HL-60/S4 (cell line): ENCODE data around the gene ADGRG6.

ENCODE experiments used
- in situ Hi-C: fragments of 300-500 bp; cut with MboI; formaldehyde crosslinking; loops from 2 replicates; pipeline ENCODE4 v1.14.3; 2022; ENCODE audit warnings: low sequenced_read_pairs

The ADGRG6 gene

DNA sequence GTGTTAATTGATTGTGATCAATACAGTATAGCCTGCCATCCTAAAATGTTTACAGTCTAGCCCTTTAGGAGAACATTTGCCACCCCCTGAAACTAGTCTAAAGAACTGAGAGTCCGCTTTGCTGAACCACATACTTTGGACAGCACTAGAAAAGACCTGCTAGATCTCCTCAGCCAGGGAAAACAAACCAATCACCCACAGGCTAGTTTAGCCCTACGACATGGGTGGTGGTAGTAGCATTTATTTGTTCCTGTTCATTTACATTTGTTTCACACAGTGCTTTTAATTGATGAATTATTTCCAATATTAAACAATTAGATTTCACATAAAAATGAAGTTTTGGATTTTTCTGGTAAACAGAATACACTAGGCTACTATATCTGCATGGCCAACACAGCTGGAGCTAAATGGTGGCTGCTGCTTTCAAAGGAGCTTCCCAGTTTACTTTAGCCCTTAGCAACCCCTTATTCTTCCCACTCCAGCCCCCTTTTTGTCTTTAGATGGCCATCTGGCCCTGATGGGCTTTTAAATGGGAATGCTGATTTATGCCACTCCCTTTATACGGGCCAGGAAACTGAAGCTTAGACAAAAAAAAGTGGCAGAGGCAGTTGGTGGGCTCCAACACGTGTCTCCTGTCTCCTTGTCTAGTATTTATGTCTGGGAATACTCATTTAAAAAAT, 72.4 kb downstream of the ADGRG6 start:
- in situ Hi-C loops = no loop called here

DNA sequence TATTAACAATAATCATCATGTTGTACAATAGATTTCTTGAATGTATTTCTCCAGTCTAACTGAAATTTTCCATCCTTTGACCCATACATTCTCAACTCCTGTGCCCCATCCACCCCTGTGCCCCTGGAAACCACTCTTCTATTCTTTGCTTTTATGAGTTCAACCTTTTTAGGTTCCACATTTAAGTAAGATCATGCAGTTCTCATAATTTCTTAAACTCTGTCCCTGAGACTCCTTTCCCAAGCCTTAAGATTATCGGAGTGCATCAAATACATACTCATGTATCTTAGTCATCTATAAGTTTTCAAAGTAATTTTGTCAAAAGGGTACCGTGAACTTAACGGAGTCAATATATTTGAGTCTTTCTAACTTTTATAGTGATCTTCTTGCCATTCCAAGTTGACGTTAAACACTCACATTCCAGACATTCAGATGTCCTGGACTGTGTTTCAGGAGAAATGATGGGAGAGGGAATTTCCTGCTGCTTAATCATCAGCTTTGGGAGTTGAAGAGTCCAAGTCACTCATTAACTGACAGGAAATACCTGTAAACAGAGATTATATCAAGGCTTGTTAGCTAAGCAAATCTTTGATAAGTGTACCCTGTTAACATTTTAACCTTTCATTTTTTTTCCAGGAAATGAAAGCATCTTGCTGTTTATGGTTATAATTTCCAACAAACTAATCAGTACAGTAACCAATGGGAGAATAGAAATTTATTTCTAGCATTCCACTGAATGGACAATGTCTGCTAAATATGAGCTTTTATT, 73.3 kb downstream of the ADGRG6 start:
- in situ Hi-C loops = no loop called here

DNA sequence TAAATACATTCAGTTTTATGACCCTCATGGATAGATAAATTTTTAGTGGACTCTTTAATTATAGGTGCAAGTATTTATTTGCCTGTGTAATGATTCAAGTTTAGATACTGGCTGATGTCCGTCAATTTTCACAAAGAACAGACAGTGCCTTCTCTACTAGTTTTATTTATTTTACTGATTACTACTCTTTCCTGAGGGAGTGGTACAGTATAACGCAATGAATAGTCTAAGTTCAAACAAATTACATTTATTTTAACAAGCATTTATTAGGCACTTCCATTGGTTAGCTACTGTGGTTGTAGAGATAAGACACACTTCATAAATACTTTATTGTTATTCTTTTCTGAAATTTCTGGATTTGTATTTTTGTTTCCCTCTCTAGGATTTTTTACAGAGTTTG, 74.3 kb downstream of the ADGRG6 start:
- in situ Hi-C loops = no loop called here

DNA sequence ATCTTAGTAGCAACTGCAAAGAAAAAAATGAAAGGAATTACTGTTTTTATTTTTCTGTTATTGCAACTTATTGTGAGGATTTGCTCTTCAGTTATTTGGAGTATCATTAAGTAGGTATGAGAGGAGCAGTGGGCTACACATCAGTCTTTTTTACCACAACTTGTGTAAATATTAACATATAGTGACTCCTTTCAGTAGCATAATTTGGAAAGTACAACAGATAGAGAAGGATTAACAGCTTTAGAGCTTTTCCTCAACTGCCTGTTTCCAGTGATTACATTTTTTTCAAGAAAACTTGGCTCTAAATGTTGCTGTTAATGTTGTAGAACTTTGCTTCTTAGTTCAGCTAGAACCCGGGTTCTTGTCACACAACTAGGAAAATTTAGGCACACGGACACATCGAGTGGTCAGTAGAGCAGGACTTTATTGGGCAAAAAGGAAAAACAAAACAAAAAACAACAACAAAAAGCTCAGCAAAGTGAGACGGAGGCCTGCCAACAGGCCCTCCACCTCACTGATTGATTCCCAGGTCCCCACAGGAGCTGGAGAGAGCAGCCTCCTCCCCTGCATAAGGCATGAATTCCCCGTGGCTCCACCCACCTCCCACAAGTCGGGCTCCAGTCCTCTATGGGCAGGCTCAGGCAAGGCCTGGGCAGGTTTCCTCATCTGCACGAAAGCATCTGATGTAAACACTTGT, 75.1 kb downstream of the ADGRG6 start:
- in situ Hi-C loops = no loop called here

DNA sequence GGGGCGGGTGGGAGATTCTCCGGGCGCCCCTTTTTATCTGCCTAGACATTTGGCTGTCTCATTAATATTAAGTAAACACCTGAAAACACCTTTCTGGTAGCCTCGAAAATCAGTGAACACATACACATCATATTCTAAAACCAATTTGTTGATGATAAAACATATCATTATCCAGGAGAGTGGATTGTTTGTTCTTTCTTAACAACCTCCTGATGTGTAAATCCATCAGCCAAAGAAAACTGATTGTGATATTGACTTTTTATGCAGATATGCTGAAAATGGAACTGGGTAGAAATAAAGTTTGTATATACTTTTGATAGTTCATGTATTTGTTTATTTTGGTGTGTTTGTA, 75.7 kb downstream of the ADGRG6 start:
- in situ Hi-C loops = no loop called here

DNA sequence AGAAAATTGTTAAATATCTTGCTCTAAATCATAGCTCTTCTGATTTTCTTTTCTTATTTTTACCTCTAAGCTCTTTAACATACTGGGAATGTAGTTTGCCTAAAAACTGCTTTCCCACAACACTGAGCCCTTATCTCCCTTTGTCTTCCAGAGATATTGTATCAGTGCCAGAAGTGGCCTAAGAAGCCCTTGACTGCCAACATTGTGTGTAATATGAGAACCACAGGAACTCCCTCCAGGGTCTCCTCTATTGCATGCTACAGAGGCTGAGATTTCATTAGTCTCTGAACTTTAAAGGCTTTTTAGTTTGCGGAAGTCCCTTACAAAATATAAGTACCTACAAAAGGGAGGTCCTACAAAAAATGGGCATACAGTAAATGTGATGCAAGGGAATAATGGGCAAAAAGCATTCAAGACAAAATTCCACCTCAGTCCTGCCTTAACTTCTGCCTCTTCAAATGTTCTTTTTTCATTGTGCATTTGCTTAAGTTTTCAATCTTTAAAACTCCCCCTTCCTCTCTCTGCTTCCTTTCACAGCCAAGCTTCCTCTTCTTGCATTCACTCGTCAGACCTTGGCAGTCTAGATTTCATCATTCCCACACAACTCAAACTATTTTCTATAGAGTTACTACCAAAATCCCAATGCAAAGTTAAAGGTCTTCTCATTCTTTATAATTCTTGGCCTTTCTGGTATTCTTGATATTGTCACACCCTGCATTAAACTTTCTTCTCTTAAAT, 76.5 kb downstream of the ADGRG6 start:
- in situ Hi-C loops = no loop called here

DNA sequence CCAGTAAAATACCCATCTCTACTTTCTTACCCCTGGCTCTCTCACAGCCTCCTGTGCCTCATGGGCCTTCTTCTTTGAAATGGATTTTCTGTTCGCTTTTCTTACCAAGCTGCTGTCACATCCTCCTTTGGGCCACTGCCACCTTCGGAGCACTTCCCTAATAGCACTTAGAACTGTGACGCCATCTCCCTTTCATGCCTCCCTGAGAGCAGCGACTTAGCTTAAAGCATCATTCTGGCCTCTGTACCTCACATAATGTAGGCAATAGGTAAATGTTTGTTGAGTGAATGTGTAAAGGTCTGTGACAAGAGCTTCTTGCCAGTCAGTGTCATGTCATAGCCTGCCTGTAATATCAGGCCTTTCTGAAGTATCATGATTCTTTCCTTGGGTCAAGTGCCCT, 78.8 kb downstream of the ADGRG6 start:
- in situ Hi-C loops = no loop called here

DNA sequence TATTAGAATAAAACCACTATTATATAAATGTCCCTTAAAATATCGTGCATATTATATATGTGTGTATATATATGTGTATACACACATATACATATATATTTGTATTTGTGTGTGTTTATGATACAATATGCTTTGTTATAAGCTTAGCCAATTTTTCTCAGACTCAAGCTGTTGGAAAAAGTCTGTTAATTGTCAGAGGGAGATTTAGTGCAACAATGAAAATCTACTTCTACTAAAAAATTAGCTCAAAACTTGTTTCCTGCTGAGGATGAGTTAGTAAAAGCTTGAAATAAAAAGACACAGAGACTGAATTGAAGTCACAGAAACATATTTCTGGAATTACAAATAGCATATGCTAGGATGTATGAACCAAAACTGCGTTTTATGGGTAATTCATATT, 79.4 kb downstream of the ADGRG6 start:
- in situ Hi-C loops = no loop called here

DNA sequence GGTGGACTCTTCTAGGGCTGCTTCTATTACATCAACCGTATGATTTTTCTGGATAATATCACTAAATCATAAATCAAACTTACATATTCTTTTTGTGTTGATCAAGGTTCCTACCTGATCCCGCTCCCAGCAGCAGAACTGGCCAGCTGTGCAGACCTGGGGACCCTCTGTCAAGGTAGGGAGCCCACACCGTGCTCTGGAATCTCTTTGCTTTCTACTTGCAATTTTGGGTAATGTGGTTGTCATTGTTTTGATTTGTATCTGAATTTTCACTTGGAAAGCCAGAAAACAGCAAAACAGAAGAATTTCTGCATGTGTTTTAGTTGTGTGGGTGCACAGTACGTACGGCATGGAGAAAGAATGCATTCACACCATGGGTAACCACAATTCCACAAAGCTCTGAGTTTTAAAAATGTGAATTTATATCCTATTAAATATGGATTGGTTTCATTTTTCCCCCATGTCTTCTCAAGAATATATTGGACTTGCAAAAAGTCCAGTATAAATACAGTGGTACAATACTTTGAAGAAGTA, 80.1 kb downstream of the ADGRG6 start:
- in situ Hi-C loops = no loop called here

DNA sequence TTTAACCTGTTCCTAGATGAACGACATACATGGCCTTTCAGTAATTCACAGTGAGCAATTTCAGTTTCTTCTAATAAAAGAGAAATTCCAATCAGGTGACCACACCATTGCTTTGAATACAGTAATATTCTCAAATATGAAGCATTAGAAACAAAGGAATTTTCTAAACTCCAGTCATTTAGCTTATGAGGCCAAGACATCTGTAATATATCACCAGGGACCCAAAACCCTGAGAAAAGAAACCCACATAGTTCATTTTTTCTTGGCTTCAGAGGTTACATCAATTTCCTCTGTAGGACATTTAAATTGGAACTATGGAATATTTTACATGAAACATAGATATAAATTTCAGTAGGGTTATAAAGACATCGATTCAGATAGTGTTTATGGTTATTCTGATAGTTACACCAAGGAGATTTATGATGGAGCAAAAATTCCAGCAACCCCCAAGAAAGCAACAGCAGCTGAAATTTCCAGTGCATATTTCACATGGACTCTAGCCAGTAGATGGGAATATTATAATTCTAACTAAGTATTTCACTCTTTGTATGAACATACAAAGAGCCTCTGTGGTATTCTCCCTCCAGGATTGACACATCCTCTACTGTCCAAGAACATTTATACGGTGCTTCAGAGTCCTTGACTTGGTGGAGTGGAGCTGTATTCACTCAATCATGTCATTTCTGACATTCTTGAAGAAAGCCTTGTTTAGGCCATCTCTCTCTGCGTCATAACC, 82.9 kb downstream of the ADGRG6 start:
- in situ Hi-C loops = no loop called here

DNA sequence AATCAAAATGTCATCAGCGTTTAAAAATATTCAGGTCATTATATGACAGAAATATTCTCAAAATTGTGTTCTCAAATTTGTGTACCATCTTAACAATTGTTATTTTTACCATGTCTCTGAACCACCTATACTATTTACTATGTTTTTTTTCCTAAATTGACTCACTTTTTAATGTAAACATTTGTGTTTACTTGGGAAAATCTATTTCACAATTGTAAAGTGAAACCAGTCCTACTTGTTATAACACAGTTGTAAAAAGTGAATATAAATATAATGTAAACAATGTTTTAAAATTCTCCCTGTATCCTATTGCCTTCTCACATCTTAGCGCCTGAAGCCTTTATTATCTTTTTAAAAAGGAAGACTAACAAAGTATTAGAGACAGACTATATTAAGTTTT, 83.5 kb downstream of the ADGRG6 start:
- in situ Hi-C loops = no loop called here

DNA sequence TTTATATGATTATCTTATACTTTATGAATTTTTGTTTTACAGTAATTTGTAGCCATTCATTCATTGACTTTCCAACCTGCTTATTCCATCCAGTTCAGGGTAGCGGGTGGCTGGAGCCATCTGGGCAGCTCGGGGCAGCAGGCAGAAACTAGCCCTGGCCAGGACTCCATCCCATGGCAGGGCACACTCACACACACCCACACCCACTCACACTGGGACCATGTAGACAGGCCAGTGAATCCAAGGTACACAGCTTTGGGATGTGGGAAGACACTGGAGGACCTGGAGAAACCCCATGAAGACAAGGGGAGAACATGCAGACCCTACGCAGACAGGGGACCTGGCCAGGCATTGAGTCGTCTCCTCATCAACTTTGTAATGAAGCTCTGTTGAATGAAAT, 84.8 kb downstream of the ADGRG6 start:
- in situ Hi-C loops = no loop called here

DNA sequence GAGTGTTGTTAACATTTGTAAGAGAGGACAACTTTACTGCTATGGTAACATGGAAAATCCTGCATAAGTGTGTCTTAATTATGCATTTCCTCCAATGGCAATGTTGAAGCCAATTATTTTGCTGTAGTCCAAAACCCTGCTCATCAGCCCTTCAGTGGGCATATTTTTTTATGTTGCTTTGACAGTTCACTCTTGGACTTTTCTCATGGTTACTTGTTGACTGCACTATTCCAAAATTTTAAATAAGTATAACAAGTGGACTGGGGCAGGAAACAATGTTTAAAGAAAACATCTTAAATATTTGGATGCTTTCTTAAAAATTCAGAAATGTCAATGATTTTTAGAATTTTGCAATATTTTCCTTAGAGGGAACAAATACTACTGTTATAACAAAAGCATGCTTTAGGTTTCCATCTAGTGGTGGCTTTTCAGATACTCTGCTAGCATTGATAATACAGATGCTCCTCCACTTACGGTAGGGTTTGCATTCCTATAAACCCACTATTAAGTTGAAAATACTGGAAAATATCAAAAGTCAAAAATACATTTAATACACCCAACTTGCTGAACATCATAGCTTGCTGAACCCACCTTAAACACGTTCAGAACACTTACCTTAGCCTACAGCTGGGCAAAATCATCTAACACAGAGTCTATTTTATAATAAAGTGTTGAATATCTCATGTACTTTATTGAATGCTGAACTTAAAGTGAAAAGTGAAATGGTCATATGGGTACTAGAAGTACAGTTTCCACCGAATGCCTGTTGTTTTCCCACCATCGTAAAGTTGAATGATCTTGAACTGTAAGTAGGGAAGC, 86.4 kb downstream of the ADGRG6 start:
- in situ Hi-C loops = no loop called here

DNA sequence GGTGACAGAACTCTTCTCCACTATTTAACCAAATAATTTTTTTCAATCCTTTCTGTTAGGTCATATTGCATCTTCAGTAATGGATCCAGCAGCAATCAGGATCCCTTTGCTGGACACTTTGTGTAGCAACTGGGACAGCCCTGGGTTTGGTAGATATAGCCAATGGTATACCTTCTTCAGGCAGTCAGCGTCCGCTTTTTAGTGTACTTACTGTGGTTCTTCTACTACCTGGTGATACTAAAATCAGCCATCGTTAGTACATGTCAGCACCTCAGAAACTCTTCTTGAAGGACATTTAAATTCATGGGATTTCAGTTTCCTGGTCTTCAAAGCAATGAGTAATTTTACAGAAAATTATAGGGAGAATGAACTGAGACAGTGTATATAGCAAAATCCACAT, 93.5 kb downstream of the ADGRG6 start:
- in situ Hi-C loops = no loop called here

DNA sequence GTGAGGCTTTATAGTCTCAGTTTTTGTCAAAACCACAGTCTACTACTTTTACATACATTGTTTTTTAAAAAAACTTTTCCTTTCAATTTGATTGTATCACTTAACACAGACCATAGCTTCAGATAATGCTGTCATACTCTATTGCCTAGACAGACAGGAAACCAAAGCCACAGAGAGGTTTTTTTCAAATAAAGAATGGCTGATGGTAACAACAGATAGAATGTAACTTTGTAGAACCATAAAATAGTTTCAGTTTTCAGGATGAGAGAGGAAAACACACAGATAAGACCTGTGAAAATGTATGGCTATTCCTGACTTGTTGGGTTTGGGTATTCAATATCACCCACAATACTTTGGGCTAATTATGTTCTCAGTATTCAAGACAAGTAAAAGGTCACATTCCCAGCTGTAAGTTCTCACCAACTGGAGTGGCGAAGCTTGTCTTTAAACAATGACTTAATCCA, 94.0 kb downstream of the ADGRG6 start:
- in situ Hi-C loops = no loop called here

DNA sequence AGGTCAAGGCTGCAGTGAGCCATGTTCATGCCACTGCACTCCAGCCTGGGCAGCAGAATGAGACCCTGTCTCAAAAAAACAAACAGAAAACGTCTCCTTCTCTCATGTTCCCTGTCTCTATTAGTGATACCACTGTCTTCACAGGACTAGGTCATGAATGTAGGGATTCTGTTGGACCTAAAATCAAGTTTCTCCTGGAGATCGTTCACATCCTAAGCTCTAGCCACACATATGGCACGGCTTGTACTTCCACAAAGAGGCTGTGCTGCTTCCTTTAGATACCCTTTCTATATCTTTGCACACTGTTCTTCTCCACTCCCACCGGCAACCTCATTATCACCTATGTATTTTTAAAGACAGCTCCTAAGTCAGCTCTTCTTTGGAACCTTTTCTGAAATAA, 96.5 kb downstream of the ADGRG6 start:
- in situ Hi-C loops = no loop called here

DNA sequence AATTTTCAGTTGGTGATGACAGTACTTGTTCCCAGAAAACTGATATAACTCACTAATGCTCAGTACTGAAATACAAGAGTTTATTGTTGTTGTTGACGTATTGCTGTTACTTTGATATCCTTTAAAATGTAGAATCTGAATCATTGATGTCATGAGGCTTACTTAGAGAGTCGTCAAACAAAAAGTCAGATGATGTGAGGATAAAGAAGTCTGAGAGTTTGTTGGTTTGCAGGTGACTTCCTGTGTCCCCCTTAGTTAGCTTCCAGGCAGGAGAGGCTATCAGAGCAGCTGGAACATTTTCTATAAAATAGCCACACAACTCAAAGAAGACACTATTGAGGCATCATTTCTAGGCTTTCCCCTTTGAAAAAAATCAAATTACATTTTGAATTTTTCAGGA, 97.9 kb downstream of the ADGRG6 start:
- in situ Hi-C loops = no loop called here

DNA sequence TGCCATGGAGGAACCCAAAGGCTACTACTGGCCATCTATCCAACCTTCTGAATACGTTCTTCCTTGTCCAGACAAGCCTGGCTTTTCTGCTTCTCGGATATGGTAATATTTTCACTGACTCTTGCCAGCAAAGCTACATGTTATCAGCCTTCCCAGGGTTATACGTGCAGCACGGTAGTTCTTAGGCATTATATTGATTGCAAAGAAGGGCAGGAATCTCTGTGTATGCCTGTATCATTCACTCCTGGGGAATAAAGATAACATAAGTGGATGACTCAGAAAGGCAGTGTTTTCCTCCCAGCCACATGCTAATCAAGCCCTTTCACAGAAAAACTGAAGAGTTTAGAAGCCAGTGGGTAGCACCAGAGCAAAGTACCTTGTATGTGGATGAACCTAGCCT, 98.7 kb downstream of the ADGRG6 start:
- in situ Hi-C loops = no loop called here

DNA sequence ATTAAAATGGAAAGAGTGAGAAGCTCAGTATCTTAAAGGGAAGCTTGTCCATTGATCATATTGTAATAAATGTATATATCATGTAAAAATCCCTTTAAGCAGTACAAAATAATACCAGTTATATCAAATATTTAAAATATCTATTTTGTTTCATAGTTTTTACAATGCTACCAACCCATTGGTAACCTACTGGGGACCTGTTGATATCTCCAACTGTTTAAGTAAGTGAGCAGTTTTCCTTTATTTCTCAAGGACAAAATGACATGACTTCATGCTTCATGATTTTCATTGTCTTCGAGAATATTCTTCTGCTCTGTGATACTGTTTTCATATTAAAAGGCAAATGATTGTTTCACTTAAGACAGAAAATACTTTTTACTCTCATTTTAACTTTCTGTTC, 100.0 kb downstream of the ADGRG6 start:
- in situ Hi-C loops = no loop called here

DNA sequence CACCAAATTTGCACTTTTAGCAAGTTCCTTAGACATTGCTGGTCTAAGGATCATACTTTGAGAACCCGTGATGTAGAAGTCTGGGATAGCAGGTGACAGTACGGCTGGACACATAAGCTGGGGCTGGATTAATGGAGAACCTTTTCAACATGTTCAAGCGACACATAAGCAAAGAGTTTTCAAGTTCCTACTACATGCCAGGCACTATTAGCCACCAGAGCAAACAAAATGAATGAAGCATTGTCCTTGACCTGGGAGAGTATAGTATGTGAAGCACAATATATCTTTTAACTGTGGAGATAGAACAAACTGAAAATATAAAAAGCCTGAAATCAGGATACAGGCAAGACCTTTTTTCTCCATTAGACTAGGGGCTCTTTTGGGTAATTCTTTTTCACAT, 102.9 kb downstream of the ADGRG6 start:
- in situ Hi-C loops = no loop called here
